H1 (cell line): ENCODE measurements around the gene GPC4.

Experiments
- ATF3 ChIP-seq: IDR thresholded peaks from 2 replicates; pipeline ENCODE4 v1.6.1; 2011; ENCODE audit warnings: low read depth, mild to moderate bottlenecking, low read length; ENCODE audit not compliant: insufficient read depth
- CBX5 ChIP-seq: fragments of 300-800, 300-1000 bp; sonication (generic); IDR thresholded peaks from 2 replicates; pipeline ENCODE4 v1.7.1; 2016; ENCODE audit warnings: antibody characterized with exemption, low read length, low read depth
- CTCF ChIP-seq, 3 experiments: IDR thresholded peaks; 1 replicate in 2 of 3; 2 replicates in 1 of 3; pipeline versions ENCODE4 v1.5.1 to v1.6.1; 2011; ENCODE audit warnings: low read length in 3 of 3, mild to moderate bottlenecking in 3 of 3, inconsistent platforms in 2 of 3, low read depth in 1 of 3, moderate library complexity in 1 of 3; ENCODE audit not compliant: insufficient read depth in 1 of 3; ENCODE audit errors: control extremely low read depth in 1 of 3
- EZH2 ChIP-seq: fragments of 200-600 bp; sonication (generic); IDR thresholded peaks from 2 replicates; pipeline ENCODE4 v1.7.1; 2012; ENCODE audit warnings: low read depth, mild to moderate bottlenecking, moderate library complexity, low read length, inconsistent platforms; ENCODE audit not compliant: severe bottlenecking
- MAX ChIP-seq: IDR thresholded peaks from 2 replicates; pipeline ENCODE4 v1.6.1; 2012; ENCODE audit warnings: inconsistent platforms
- POLR2A ChIP-seq, 2 experiments: IDR thresholded peaks; 1 replicate in 1 of 2; 2 replicates in 1 of 2; pipeline ENCODE4 v1.6.1; 2011; ENCODE audit warnings: low read depth in 2 of 2, low read length in 2 of 2, mild to moderate bottlenecking in 2 of 2; ENCODE audit errors: control extremely low read depth in 1 of 2
- RAD21 ChIP-seq, 2 experiments: IDR thresholded peaks in 1 of 2; conservative IDR thresholded peaks in 1 of 2; 2 replicates each; pipeline ENCODE4 v1.6.1; 2011; ENCODE audit warnings: low read depth in 2 of 2, low read length in 2 of 2, improper control_type of control experiment in 1 of 2, inconsistent platforms in 1 of 2, mild to moderate bottlenecking in 1 of 2, moderate library complexity in 1 of 2
- SIX5 ChIP-seq: IDR thresholded peaks from 2 replicates; pipeline ENCODE4 v1.6.1; 2011; ENCODE audit warnings: mild to moderate bottlenecking, low read depth, low read length
- SP2 ChIP-seq: IDR thresholded peaks from 2 replicates; pipeline ENCODE4 v1.6.1; 2012; ENCODE audit warnings: mild to moderate bottlenecking, low read length, inconsistent platforms
- TAF1 ChIP-seq: IDR thresholded peaks from 2 replicates; pipeline ENCODE4 v1.6.1; 2011; ENCODE audit warnings: mild to moderate bottlenecking, low read depth, low read length

DNA sequence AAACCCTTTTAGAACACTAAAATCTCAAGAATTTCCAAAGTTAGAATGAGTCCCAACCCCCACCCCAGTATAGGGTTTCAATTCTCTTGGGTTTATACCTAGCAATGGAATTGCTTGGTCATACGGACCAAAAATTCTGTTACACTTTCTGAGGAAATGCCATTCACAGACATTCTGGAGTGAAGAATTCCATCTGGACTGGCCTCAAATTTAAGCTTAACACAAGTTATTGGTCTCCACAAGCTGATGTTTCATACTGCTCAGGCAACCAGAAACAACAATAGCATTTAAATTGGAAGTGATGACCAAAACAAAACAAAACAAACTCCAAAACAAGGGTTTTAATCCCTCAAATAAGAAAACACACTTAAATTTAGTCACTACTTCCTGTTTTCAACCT is 51.1 kb downstream of the GPC4 start:
- TF ChIP-seq CTCF (IDR thresholded peaks at IDR 0.05; ENCODE audit: control extremely low read depth in 1 of 3, insufficient read depth in 1 of 3, low read depth in 1 of 3, low read length in 3 of 3), result no peak
- TF ChIP-seq POLR2A (IDR thresholded peaks at IDR 0.05; ENCODE audit: control extremely low read depth in 1 of 2, low read depth in 2 of 2, low read length in 2 of 2), result no peak
- no peak for TF ChIP-seq CBX5
- no peak for TF ChIP-seq EZH2
- TF ChIP-seq MAX, result no peak
- TF ChIP-seq RAD21 (IDR thresholded peaks at IDR 0.05 in 1 of 2, conservative IDR thresholded peaks at IDR 0.05 in 1 of 2; ENCODE audit: low read depth in 2 of 2, low read length in 2 of 2), result no peak
- TF ChIP-seq SP2, result no peak
- TF ChIP-seq SIX5, result no peak
- TF ChIP-seq TAF1, result no peak
- no peak for TF ChIP-seq ATF3
